Peyer's patch (tissue), 4 donors: ENCODE data around the gene DPF1. TPM values are rescaled to one million over a fixed set of nuclear protein-coding genes. Genes with fewer than 3 reads are reported as not detected.
"Not testable (repeated sequence)": the region's sequence is repeated elsewhere in the genome, so short reads cannot be mapped to it uniquely, and the experiment has no call there.

Experiments used
- DNase-seq, 3 donors: peaks; one replicate each; pipeline ENCODE4 v3.0.0-alpha.2; 2017 to 2019
- H3K27ac ChIP-seq, 4 donors: fragments of 200-600 bp; sonication (generic); one replicate each; pipeline ENCODE4 v1.5.1; 2016 to 2019
- H3K27me3 ChIP-seq, 2 donors: fragments of 200-600 bp; sonication (generic); one replicate each; pipeline ENCODE4 v1.5.1; 2019
- H3K36me3 ChIP-seq, 3 donors: fragments of 200-600 bp; sonication (generic); one replicate each; pipeline ENCODE4 v1.5.1; 2016 to 2019
- H3K4me1 ChIP-seq, 4 donors: fragments of 200-600 bp; sonication (generic); one replicate each; pipeline ENCODE4 v1.5.1; 2016 to 2019
- H3K4me3 ChIP-seq, 4 donors: fragments of 200-600 bp; sonication (generic); 1 replicate in 3 of 4; 2 replicates in 1 of 4; pipeline ENCODE4 v1.5.1; 2016 to 2019; ENCODE audit warnings: mild to moderate bottlenecking in 1 of 4
- H3K9me3 ChIP-seq, 4 donors: fragments of 200-600 bp; sonication (generic); one replicate each; pipeline ENCODE4 v1.5.1; 2016 to 2019; ENCODE audit warnings: mild to moderate bottlenecking in 1 of 4
- CTCF ChIP-seq, 6 experiments: fragments of 450-650 bp in 4 of 6; fragments of 200-600 bp in 2 of 6; sonication (generic) in 1 of 6; IDR thresholded peaks; one replicate each; pipeline ENCODE4 v1.5.1; 2017 to 2019; ENCODE audit warnings: antibody characterized with exemption in 6 of 6, mild to moderate bottlenecking in 3 of 6, moderate library complexity in 1 of 6
- POLR2A ChIP-seq, 2 donors: fragments of 450-650 bp; IDR thresholded peaks; one replicate each; pipeline ENCODE4 v1.5.1; 2017; ENCODE audit warnings: antibody characterized with exemption in 2 of 2, mild to moderate bottlenecking in 2 of 2, moderate library complexity in 2 of 2
- total RNA-seq, 4 donors: library from RNA; depleted of rRNA; stranded (reverse); fragments of >200 nt; gene quantifications; one replicate each; pipeline ENCODE4 v1.1.0, GENCODE V29; 2016

Gene DPF1
- total RNA-seq, 4 donors from 2014 or later, result not detected

- TF ChIP-seq POLR2A (IDR thresholded peaks at IDR 0.05) (no peak), CTCF (IDR thresholded peaks at IDR 0.05) (no peak)
- peak; percentile 82 to 98 (median 95) for DNase-seq
- H3K27ac ChIP-seq, result peak overlapping the region; percentile 79 to 98 (median 86)
These were observed 39.9 kb upstream of the DPF1 start for GRCh38 chr19:38263689-38264485.

GRCh38 chr19:38262585-38263268 lies 38.7 kb upstream of the DPF1 start:
- peaks cover 0 to 4% of the 10 kb centered on the region in 2 donors for H3K27me3 ChIP-seq
- H3K36me3 ChIP-seq, result no peaks in the 10 kb centered on the region
- H3K27ac ChIP-seq, result peak overlapping the region in 3 of 4 donors; percentile 3 to 98 (median 79)
- TF ChIP-seq CTCF (IDR thresholded peaks at IDR 0.05) (no peak), POLR2A (IDR thresholded peaks at IDR 0.05) (no peak)
- H3K4me3 ChIP-seq, result no peak overlapping the region
- peaks cover 0 to 15% (median 6%) of the 10 kb centered on the region in 4 donors for H3K4me1 ChIP-seq
- no peak for DNase-seq
- H3K9me3 ChIP-seq, result no peaks in the 10 kb centered on the region

More at GRCh38 chr19:38263689-38264485, 39.9 kb upstream of the DPF1 start:
- H3K9me3 ChIP-seq, result no peaks in the 10 kb centered on the region
- peaks cover 0 to 4% of the 10 kb centered on the region in 2 donors for H3K27me3 ChIP-seq
- peak overlapping the region; percentile 48 to 85 (median 74) for H3K4me3 ChIP-seq
- H3K4me1 ChIP-seq, result peaks cover 0 to 15% (median 6%) of the 10 kb centered on the region in 4 donors
- no peaks in the 10 kb centered on the region for H3K36me3 ChIP-seq

- not testable (repeated sequence) for DNase-seq, H3K9me3 ChIP-seq, H3K36me3 ChIP-seq, H3K27ac ChIP-seq, H3K4me3 ChIP-seq, H3K27me3 ChIP-seq
- H3K4me1 ChIP-seq, result peaks cover 0 to 15% (median 6%) of the 10 kb centered on the region in 4 donors
These were observed 37.9 kb upstream of the DPF1 start for GRCh38 chr19:38261942-38262341.

- H3K27me3 ChIP-seq, result no peaks in the 10 kb centered on the region
- no peaks in the 10 kb centered on the region for H3K9me3 ChIP-seq
- TF ChIP-seq POLR2A (IDR thresholded peaks at IDR 0.05) (no peak), CTCF (IDR thresholded peaks at IDR 0.05) (no peak)
- H3K4me3 ChIP-seq, result peak overlapping the region; percentile 25 to 58 (median 49)
- DNase-seq, result no peak
- no peaks in the 10 kb centered on the region for H3K36me3 ChIP-seq
- peaks cover 0 to 28% (median 0%) of the 10 kb centered on the region in 4 donors for H3K4me1 ChIP-seq
- peak overlapping the region in 3 of 4 donors; percentile 58 to 83 (median 77) for H3K27ac ChIP-seq
These were observed 31.5 kb upstream of the DPF1 start for GRCh38 chr19:38255383-38256014.

- DNase-seq, result no peak
- no peaks in the 10 kb centered on the region for H3K9me3 ChIP-seq
- no peaks in the 10 kb centered on the region for H3K27me3 ChIP-seq
- H3K4me3 ChIP-seq, result peak overlapping the region in 1 of 4 donors; percentile 58
- peak overlapping the region; percentile 62 to 95 (median 78) for H3K27ac ChIP-seq
- no peaks in the 10 kb centered on the region for H3K36me3 ChIP-seq
- H3K4me1 ChIP-seq, result peaks cover 0 to 32% (median 0%) of the 10 kb centered on the region in 4 donors
- TF ChIP-seq CTCF (IDR thresholded peaks at IDR 0.05) (no peak), POLR2A (IDR thresholded peaks at IDR 0.05) (no peak)
These were observed 29.8 kb upstream of the DPF1 start for GRCh38 chr19:38253788-38254187.
